Thoracic aorta (tissue), 2 donors: ENCODE data around the gene SCGB2A2. TPM values are rescaled to one million over a fixed set of nuclear protein-coding genes. Genes with fewer than 3 reads are reported as not detected.

ENCODE experiments used
- ATAC-seq: fragments of 150-250 bp; one replicate; pipeline ENCODE4 v1.8.0; 2017; ENCODE audit warnings: low read depth; ENCODE audit not compliant: insufficient number of reproducible peaks, low FRiP score
- DNase-seq: peaks from one replicate; pipeline ENCODE4 v3.0.0-alpha.2; 2020; ENCODE audit warnings: low spot score
- H3K27ac ChIP-seq, 2 donors: fragments of 200-600 bp; sonication (generic); 1 replicate in 1 of 2; 2 replicates in 1 of 2; pipeline ENCODE4 v1.5.1; 2016; ENCODE audit warnings: mild to moderate bottlenecking in 2 of 2, moderate library complexity in 2 of 2
- H3K27me3 ChIP-seq: fragments of 200-600 bp; sonication (generic); replicated peaks from 2 replicates; pipeline ENCODE4 v1.6.0; 2016; ENCODE audit warnings: mild to moderate bottlenecking; ENCODE audit not compliant: insufficient read depth
- H3K36me3 ChIP-seq: fragments of 200-600 bp; sonication (generic); one replicate; pipeline ENCODE4 v1.5.1; 2016
- H3K4me1 ChIP-seq, 2 donors: fragments of 200-600 bp; sonication (generic); 1 replicate in 1 of 2; 2 replicates in 1 of 2; pipeline versions ENCODE4 v1.5.1 to v1.6.0; 2016; ENCODE audit warnings: low read depth in 2 of 2, mild to moderate bottlenecking in 1 of 2; ENCODE audit not compliant: control insufficient read depth in 1 of 2
- H3K4me3 ChIP-seq: fragments of 200-600 bp; sonication (generic); 2 replicates; pipeline ENCODE4 v1.5.1; 2016; ENCODE audit warnings: mild to moderate bottlenecking
- H3K9me3 ChIP-seq: fragments of 200-600 bp; sonication (generic); 2 replicates; pipeline ENCODE4 v1.5.1; 2016
- CTCF ChIP-seq: fragments of 200-600 bp; sonication (generic); IDR thresholded peaks from one replicate; pipeline ENCODE4 v1.5.1; 2019; ENCODE audit warnings: antibody characterized with exemption
- total RNA-seq, 2 donors: library from RNA; depleted of rRNA; stranded (reverse); fragments of >200 nt; gene quantifications; one replicate each; pipeline versions ENCODE4 v1.1.0 to v1.2.3, GENCODE V29; 2016

The SCGB2A2 gene
- total RNA-seq, 2 donors from 2014 or later, result 3.7 TPM; not detected in 1

- no peak for TF ChIP-seq CTCF
- no peak for DNase-seq
Observed at GRCh38 chr11:62251698-62252097, 18.3 kb upstream of the SCGB2A2 start.

GRCh38 chr11:62253999-62254542 lies 15.9 kb upstream of the SCGB2A2 start:
- Histone ChIP-seq H3K4me1 (no peaks in the 10 kb centered on the region), H3K27ac (no peak overlapping the region), H3K36me3 (no peaks in the 10 kb centered on the region), H3K4me3 (no peak overlapping the region), H3K9me3 (peaks cover 17% of the 10 kb centered on the region), H3K27me3 (no peaks in the 10 kb centered on the region)
- ATAC-seq (no peak), DNase-seq (no peak)
- no peak for TF ChIP-seq CTCF

More at GRCh38 chr11:62251698-62252097, 18.3 kb upstream of the SCGB2A2 start:
- Histone ChIP-seq H3K27ac (no peak overlapping the region), H3K27me3 (no peaks in the 10 kb centered on the region), H3K4me1 (no peaks in the 10 kb centered on the region), H3K36me3 (no peaks in the 10 kb centered on the region), H3K9me3 (peaks cover 17% of the 10 kb centered on the region), H3K4me3 (no peak overlapping the region)
- no peak for ATAC-seq

GRCh38 chr11:62256281-62256680 lies 13.7 kb upstream of the SCGB2A2 start:
- Histone ChIP-seq H3K27ac (no peak overlapping the region), H3K36me3 (no peaks in the 10 kb centered on the region), H3K4me3 (no peak overlapping the region), H3K9me3 (peaks cover 13% of the 10 kb centered on the region), H3K27me3 (no peaks in the 10 kb centered on the region), H3K4me1 (no peaks in the 10 kb centered on the region)
- TF ChIP-seq CTCF, result no peak
- ATAC-seq (no peak), DNase-seq (no peak)

- no peak for ATAC-seq
- TF ChIP-seq CTCF, result no peak
- no peak overlapping the region for H3K4me3 ChIP-seq
Observed at GRCh38 chr11:62260261-62260953, 9.6 kb upstream of the SCGB2A2 start.

GRCh38 chr11:62264004-62264403 lies 6.0 kb upstream of the SCGB2A2 start:
- ATAC-seq, result no peak
- Histone ChIP-seq H3K36me3 (no peaks in the 10 kb centered on the region), H3K27ac (no peak overlapping the region), H3K9me3 (no peaks in the 10 kb centered on the region), H3K27me3 (no peaks in the 10 kb centered on the region), H3K4me1 (no peaks in the 10 kb centered on the region), H3K4me3 (no peak overlapping the region)
- TF ChIP-seq CTCF, result no peak
- DNase-seq, result no peak

More at GRCh38 chr11:62260261-62260953, 9.6 kb upstream of the SCGB2A2 start:
- H3K9me3 ChIP-seq, result no peaks in the 10 kb centered on the region
- no peak overlapping the region for H3K27ac ChIP-seq
- H3K36me3 ChIP-seq, result no peaks in the 10 kb centered on the region
- no peaks in the 10 kb centered on the region for H3K27me3 ChIP-seq
- no peaks in the 10 kb centered on the region for H3K4me1 ChIP-seq
- no peak for DNase-seq
